Measurements from ENCODE around the gene CSRP2.

CSRP2 gene

GRCh38 chr12:76863837-76864236, 15.0 kb downstream of the CSRP2 start:
- no peak overlapping the region for H3K4me3 ChIP-seq (ENCODE audit: low read depth, low read length)
- DNase-seq (ENCODE audit: low read depth): no peak
- TF ChIP-seq, protein P1, sequence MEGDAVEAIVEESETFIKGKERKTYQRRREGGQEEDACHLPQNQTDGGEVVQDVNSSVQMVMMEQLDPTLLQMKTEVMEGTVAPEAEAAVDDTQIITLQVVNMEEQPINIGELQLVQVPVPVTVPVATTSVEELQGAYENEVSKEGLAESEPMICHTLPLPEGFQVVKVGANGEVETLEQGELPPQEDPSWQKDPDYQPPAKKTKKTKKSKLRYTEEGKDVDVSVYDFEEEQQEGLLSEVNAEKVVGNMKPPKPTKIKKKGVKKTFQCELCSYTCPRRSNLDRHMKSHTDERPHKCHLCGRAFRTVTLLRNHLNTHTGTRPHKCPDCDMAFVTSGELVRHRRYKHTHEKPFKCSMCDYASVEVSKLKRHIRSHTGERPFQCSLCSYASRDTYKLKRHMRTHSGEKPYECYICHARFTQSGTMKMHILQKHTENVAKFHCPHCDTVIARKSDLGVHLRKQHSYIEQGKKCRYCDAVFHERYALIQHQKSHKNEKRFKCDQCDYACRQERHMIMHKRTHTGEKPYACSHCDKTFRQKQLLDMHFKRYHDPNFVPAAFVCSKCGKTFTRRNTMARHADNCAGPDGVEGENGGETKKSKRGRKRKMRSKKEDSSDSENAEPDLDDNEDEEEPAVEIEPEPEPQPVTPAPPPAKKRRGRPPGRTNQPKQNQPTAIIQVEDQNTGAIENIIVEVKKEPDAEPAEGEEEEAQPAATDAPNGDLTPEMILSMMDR (IDR thresholded peaks at IDR 0.05; ENCODE audit: low read depth, low read length, missing control alignments): no peak

DNA sequence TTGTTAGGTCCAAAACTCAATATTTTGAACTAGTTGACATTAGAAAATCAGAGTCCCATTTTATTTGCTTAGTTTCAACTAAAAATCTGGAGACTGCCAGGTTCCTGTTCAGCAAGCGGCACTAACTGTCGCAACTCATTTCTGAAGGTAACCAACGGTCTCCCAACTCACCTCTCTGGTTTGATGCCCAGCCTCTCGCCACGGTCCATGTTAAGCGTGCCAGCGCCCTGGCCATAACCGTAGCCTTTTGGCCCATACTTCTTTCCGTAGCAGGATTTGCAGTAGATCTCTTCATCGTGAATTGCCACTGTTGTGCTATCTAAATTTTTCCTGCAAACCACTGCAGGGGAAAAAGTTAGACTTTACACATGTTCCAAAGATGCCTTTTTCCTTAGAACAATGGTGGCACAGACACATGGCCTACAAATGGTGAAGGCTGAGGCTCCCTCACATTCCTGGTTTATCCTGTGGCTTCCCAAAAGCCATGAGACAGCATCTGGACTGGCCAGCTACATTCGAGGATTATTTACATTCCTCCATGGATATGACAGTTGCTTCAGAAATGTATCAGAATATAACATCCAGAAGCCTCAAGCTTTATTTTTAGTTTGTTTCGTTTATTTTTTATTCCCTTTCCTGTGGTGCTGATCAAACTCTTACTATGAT, 15.7 kb downstream of the CSRP2 start:
- TF ChIP-seq, protein P1 (IDR thresholded peaks at IDR 0.05; ENCODE audit: low read depth, low read length, missing control alignments): no peak
- DNase-seq (ENCODE audit: low read depth): no peak
- H3K4me3 ChIP-seq (ENCODE audit: low read depth, low read length): no peak overlapping the region

- TF ChIP-seq, protein P1 (IDR thresholded peaks at IDR 0.05; ENCODE audit: low read depth, low read length, missing control alignments): no peak
- DNase-seq (ENCODE audit: low read depth): no peak
- H3K4me3 ChIP-seq (ENCODE audit: low read depth, low read length): no peak overlapping the region
Observed at GRCh38 chr12:76860256-76860655, 18.6 kb downstream of the CSRP2 start.

GRCh38 chr12:76859611-76860010, 19.2 kb downstream of the CSRP2 start:
- no peak for DNase-seq (ENCODE audit: low read depth)
- no peak overlapping the region for H3K4me3 ChIP-seq (ENCODE audit: low read depth, low read length)
- TF ChIP-seq, protein P1 (IDR thresholded peaks at IDR 0.05; ENCODE audit: low read depth, low read length, missing control alignments): no peak

- TF ChIP-seq, protein P1 (IDR thresholded peaks at IDR 0.05; ENCODE audit: low read depth, low read length, missing control alignments): no peak
- DNase-seq (ENCODE audit: low read depth): no peak
- no peak overlapping the region for H3K4me3 ChIP-seq (ENCODE audit: low read depth, low read length)
Observed at GRCh38 chr12:76856018-76856644, 22.7 kb downstream of the CSRP2 start.

DNA sequence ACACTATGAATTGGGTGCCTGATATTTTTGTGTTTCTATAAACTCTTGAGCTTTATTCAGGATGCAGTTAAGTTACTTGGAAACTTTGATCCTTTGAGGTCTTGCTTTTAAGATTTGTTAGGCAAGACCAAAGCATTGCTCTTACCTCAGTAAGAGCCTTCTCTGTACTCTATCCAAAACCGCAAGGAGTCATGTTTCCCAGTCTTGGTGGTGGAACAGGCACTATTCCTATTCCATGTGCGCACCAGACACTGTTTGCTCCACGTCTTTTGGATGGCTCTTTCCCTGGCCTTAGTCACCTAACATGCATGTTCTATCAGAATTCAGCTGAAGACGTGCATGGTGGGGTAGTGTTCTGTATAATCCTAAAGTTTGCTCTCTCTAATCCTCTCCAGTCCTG, 23.5 kb downstream of the CSRP2 start:
- TF ChIP-seq, protein P1 (IDR thresholded peaks at IDR 0.05; ENCODE audit: low read depth, low read length, missing control alignments): no peak
- no peak for DNase-seq (ENCODE audit: low read depth)
- H3K4me3 ChIP-seq (ENCODE audit: low read depth, low read length): no peak overlapping the region

- no peak for DNase-seq (ENCODE audit: low read depth)
- H3K4me3 ChIP-seq (ENCODE audit: low read depth, low read length): no peak overlapping the region
- TF ChIP-seq, protein P1 (IDR thresholded peaks at IDR 0.05; ENCODE audit: low read depth, low read length, missing control alignments): no peak
Observed at GRCh38 chr12:76852106-76852505, 26.7 kb downstream of the CSRP2 start.

Data from GM12864 (cell line).